Measurements from ENCODE around the gene NHSL2. TPM values are rescaled to one million over a fixed set of nuclear protein-coding genes. Genes with fewer than 3 reads are reported as not detected.
A peak's percentile ranks its signal among the peaks of the same experiment; 100 is the strongest.

NHSL2 gene
- total RNA-seq, 1 donor from 2014 or later, result 11.3 TPM

GRCh38 chrX:71996136-71996535 lies 85.5 kb downstream of the NHSL2 start:
- TF ChIP-seq CTCF (conservative IDR thresholded peaks at IDR 0.05), result no peak
- Mint-ChIP-seq H3K27me3 (no peaks in the 10 kb centered on the region), H3K9me3 (peaks cover 5% of the 10 kb centered on the region), H3K4me3 (no peak overlapping the region), H3K4me1 (ENCODE audit: unreplicated experiment) (peaks cover 10% of the 10 kb centered on the region), H3K27ac (no peak overlapping the region), H3K36me3 (no peaks in the 10 kb centered on the region)
- no peak for DNase-seq (ENCODE audit: extremely low spot score, unreplicated experiment)

GRCh38 chrX:71996826-71997225 lies 86.2 kb downstream of the NHSL2 start:
- no peak overlapping the region for H3K4me3 Mint-ChIP-seq
- H3K27ac Mint-ChIP-seq, result no peak overlapping the region
- DNase-seq (ENCODE audit: extremely low spot score, unreplicated experiment), result no peak
- H3K9me3 Mint-ChIP-seq, result peaks cover 9% of the 10 kb centered on the region
- peaks cover 12% of the 10 kb centered on the region for H3K4me1 Mint-ChIP-seq (ENCODE audit: unreplicated experiment)
- TF ChIP-seq CTCF (conservative IDR thresholded peaks at IDR 0.05), result no peak
- H3K27me3 Mint-ChIP-seq, result no peaks in the 10 kb centered on the region
- H3K36me3 Mint-ChIP-seq, result no peaks in the 10 kb centered on the region

- peaks cover 9% of the 10 kb centered on the region for H3K9me3 Mint-ChIP-seq
- TF ChIP-seq CTCF (conservative IDR thresholded peaks at IDR 0.05), result no peak
- peaks cover 10% of the 10 kb centered on the region for H3K4me1 Mint-ChIP-seq (ENCODE audit: unreplicated experiment)
- no peaks in the 10 kb centered on the region for H3K36me3 Mint-ChIP-seq
- no peaks in the 10 kb centered on the region for H3K27me3 Mint-ChIP-seq
- no peak overlapping the region for H3K4me3 Mint-ChIP-seq
- no peak for DNase-seq (ENCODE audit: extremely low spot score, unreplicated experiment)
- no peak overlapping the region for H3K27ac Mint-ChIP-seq
Observed at GRCh38 chrX:71997320-71997719, 86.7 kb downstream of the NHSL2 start.

- Mint-ChIP-seq H3K4me3 (no peak overlapping the region), H3K9me3 (peaks cover 9% of the 10 kb centered on the region), H3K27ac (no peak overlapping the region), H3K4me1 (ENCODE audit: unreplicated experiment) (peaks cover 16% of the 10 kb centered on the region), H3K36me3 (no peaks in the 10 kb centered on the region), H3K27me3 (no peaks in the 10 kb centered on the region)
- peak; percentile 78 for TF ChIP-seq CTCF (conservative IDR thresholded peaks at IDR 0.05)
- DNase-seq (ENCODE audit: extremely low spot score, unreplicated experiment), result no peak
Observed at GRCh38 chrX:71998836-71999509, 88.3 kb downstream of the NHSL2 start.

- H3K36me3 Mint-ChIP-seq, result no peaks in the 10 kb centered on the region
- DNase-seq (ENCODE audit: extremely low spot score, unreplicated experiment), result no peak
- H3K4me3 Mint-ChIP-seq, result no peak overlapping the region
- H3K27me3 Mint-ChIP-seq, result no peaks in the 10 kb centered on the region
- no peak for TF ChIP-seq CTCF (conservative IDR thresholded peaks at IDR 0.05)
- peaks cover 9% of the 10 kb centered on the region for H3K9me3 Mint-ChIP-seq
- H3K4me1 Mint-ChIP-seq (ENCODE audit: unreplicated experiment), result peaks cover 19% of the 10 kb centered on the region
- no peak overlapping the region for H3K27ac Mint-ChIP-seq
Observed at GRCh38 chrX:71999535-71999934, 88.9 kb downstream of the NHSL2 start.
